Measurements from ENCODE around the gene FAM107B. TPM values are rescaled to one million over a fixed set of nuclear protein-coding genes. Genes with fewer than 3 reads are reported as not detected.

FAM107B gene
- total and polyA plus RNA-seq, 2 of the 8 experiments (the other 6 are each of a cell fraction or from before 2014, with no cell fraction given) = 7.5 to 28.1 TPM

DNA sequence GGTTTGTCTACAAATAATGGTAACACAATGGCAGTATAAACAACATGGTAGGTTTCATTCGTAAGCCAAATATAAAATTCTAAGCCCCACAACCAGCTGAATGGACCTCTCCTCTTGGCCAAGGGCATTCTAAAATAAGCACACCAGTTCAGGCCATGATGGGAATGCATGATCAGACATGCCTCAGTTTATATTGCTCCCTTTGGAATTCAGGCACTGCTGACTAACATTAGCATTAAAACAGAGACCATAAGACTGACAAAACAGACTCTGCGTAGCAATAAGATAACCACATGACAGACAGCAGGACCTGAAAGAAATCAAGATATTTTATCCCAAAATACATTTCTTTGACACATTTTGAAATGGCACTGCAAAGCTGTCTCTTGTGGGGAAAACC, 125.8 kb downstream of the FAM107B start:
- Histone ChIP-seq H3K9me3 (ENCODE audit: insufficient read depth in 2 of 2, low read depth in 1 of 2, low read length in 1 of 2) (no peaks in the 10 kb centered on the region), H3K79me1 (ENCODE audit: low read depth, low read length) (no peaks in the 10 kb centered on the region), H3K23ac (ENCODE audit: insufficient read length) (no peak overlapping the region), H3K14ac (ENCODE audit: insufficient read length) (no peak overlapping the region), H3K18ac (ENCODE audit: extremely low read depth, low read length) (no peak overlapping the region), H3K4me1 (replicated peaks in 1 of 4; ENCODE audit: control insufficient read depth in 3 of 4, insufficient read depth in 4 of 4, low read length in 3 of 4) (peaks cover 0 to 23% (median 7%) of the 10 kb centered on the region in 4 experiments; a peak in 4 of 7 replicates), H3K23me2 (ENCODE audit: low read depth, low read length) (no peaks in the 10 kb centered on the region), H3K27ac (ENCODE audit: low read depth, low read length) (no peak overlapping the region), H3K56ac (replicated peaks; ENCODE audit: insufficient read length, low read depth, low read length) (no peak overlapping the region), H3K27me3 (replicated peaks in 1 of 4; ENCODE audit: control insufficient read depth in 3 of 4, extremely low read depth in 1 of 4, insufficient read depth in 3 of 4, low read length in 3 of 4) (no peaks in the 10 kb centered on the region), H3K79me2 (ENCODE audit: control insufficient read depth in 1 of 2, insufficient read depth in 2 of 2, low read length in 2 of 2) (no peaks in the 10 kb centered on the region), H2AFZ (ENCODE audit: low read length) (no peak overlapping the region), H3K36me3 (ENCODE audit: control insufficient read depth in 2 of 4, insufficient read depth in 4 of 4, low read length in 3 of 4) (no peaks in the 10 kb centered on the region), H4K91ac (replicated peaks; ENCODE audit: insufficient read length, low read length) (no peak overlapping the region), H3K4me2 (ENCODE audit: insufficient read depth in 1 of 2, low read depth in 2 of 2, low read length in 2 of 2) (no peak overlapping the region), H4K20me1 (replicated peaks in 1 of 2; ENCODE audit: control insufficient read depth in 1 of 2, insufficient read depth in 2 of 2, low read length in 2 of 2) (no peaks in the 10 kb centered on the region), H4K8ac (ENCODE audit: extremely low read depth, insufficient read depth, low read length) (no peak overlapping the region), H2BK120ac (replicated peaks; ENCODE audit: low read depth, low read length) (no peak overlapping the region), H3K4me3 (ENCODE audit: extremely low read depth in 1 of 4, insufficient read depth in 2 of 4, low read depth in 3 of 4, low read length in 4 of 4) (no peak overlapping the region), H4K5ac (ENCODE audit: insufficient read length, low read depth, low read length) (no peak overlapping the region), H2BK15ac (ENCODE audit: low read length) (no peak overlapping the region), H2BK5ac (ENCODE audit: low read depth, low read length) (no peak overlapping the region), H3K4ac (replicated peaks; ENCODE audit: insufficient read length, low read depth, low read length) (no peak overlapping the region), H2BK12ac (ENCODE audit: low read depth, low read length) (no peak overlapping the region), H2AK5ac (ENCODE audit: low read depth, low read length) (no peak overlapping the region), H3K9ac (replicated peaks in 1 of 4; ENCODE audit: extremely low read depth in 1 of 4, low read depth in 3 of 4, low read length in 3 of 4) (no peak overlapping the region), H2BK20ac (ENCODE audit: low read length) (no peak overlapping the region)
- POLR2A ChIA-PET (ENCODE audit: partially characterized antibody) = interaction anchor here (0.6 kb wide), 1 partner anchor 206 kb away, joined by 3 read pairs; no protein-coding TSS in a partner anchor
- WGBS, 2 experiments (ENCODE audit: extremely low coverage in 1 of 2, insufficient coverage in 1 of 2, insufficient read length in 1 of 2, insufficient replicate concordance in 2 of 2, low coverage in 1 of 2, low lambda C conversion rate in 2 of 2, missing lambda C conversion rate in 1 of 2) = 86% methylated on average over 2 of the region's 2 CpGs; no CpG with 5 or more reads in 1 of the 2 experiments
- FAIRE-seq (no peak), DNase-seq (ENCODE audit: low read depth in 1 of 2, low spot score in 2 of 2) (no peak)
- CTCF ChIA-PET (ENCODE audit: partially characterized antibody) = no interaction called here
- TF ChIP-seq TAF7 (optimal IDR thresholded peaks at IDR 0.05; ENCODE audit: borderline replicate concordance, low read depth, low read length) (no peak), RAD21 (IDR thresholded peaks at IDR 0.05 in 1 of 2, conservative IDR thresholded peaks at IDR 0.05 in 1 of 2; ENCODE audit: low read depth in 2 of 2, low read length in 2 of 2) (no peak), CHD1 (IDR thresholded peaks at IDR 0.05; ENCODE audit: low read depth, low read length) (no peak), MAFK (IDR thresholded peaks at IDR 0.05; ENCODE audit: low read depth, low read length) (no peak), TEAD4 (IDR thresholded peaks at IDR 0.05; ENCODE audit: low read depth, low read length) (no peak), CTBP2 (IDR thresholded peaks at IDR 0.05; ENCODE audit: borderline replicate concordance, insufficient read depth, insufficient read length, low read length) (no peak), TAF1 (IDR thresholded peaks at IDR 0.05; ENCODE audit: low read depth, low read length) (no peak), RXRA (IDR thresholded peaks at IDR 0.05; ENCODE audit: insufficient read depth, low read depth, low read length) (no peak), TBP (IDR thresholded peaks at IDR 0.05; ENCODE audit: low read depth, low read length) (no peak), JUND (IDR thresholded peaks at IDR 0.05; ENCODE audit: low read length) (no peak), BACH1 (IDR thresholded peaks at IDR 0.05; ENCODE audit: low read length) (no peak), FOSL1 (IDR thresholded peaks at IDR 0.05; ENCODE audit: insufficient read depth, low read depth, low read length) (no peak)
- TF ChIP-seq, protein P1, sequence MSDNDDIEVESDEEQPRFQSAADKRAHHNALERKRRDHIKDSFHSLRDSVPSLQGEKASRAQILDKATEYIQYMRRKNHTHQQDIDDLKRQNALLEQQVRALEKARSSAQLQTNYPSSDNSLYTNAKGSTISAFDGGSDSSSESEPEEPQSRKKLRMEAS (IDR thresholded peaks at IDR 0.05) = no peak

Data from H1 (cell line).